Panc1 (cell line): ENCODE data around the gene PHC2. TPM values are rescaled to one million over a fixed set of nuclear protein-coding genes. Genes with fewer than 3 reads are reported as not detected.

Experiments
- ATAC-seq: fragments of 200-7000 bp; cut with Tn5 transposase; 2 replicates; pipeline ENCODE4 v1.9.1; 2020; ENCODE audit warnings: mild to moderate bottlenecking, moderate library complexity
- BruUV-seq: library from RNA; stranded (reverse); fragments of 400-500 nt; replicated peaks from 2 replicates; lab custom pipeline; 2021; lab: Mats Ljungman, UMichigan
- CTCF ChIA-PET: fragments of 300-600 bp; sonication (Branson Sonifier 250); formaldehyde crosslinking; loops from one replicate; lab custom pipeline; 2022; ENCODE audit warnings: antibody characterized with exemption; lab: Charles Lee
- POLR2A ChIA-PET: fragments of 300-600 bp; sonication (Branson Sonifier 250); formaldehyde crosslinking; loops from one replicate; lab custom pipeline; 2022; ENCODE audit warnings: antibody characterized with exemption; lab: Charles Lee
- DNase-seq: peaks from one replicate; pipeline ENCODE4 v3.0.0-alpha.2; 2010; ENCODE audit warnings: low read depth, low spot score
- H3K27ac ChIP-seq: 2 replicates; pipeline ENCODE4 v1.5.1; 2011; ENCODE audit warnings: mild to moderate bottlenecking, low read length, inconsistent platforms
- H3K27me3 ChIP-seq: fragments of 200-500 bp; sonication (Bioruptor generic); 2 replicates; pipeline ENCODE4 v1.6.0; 2014; ENCODE audit warnings: low read length, inconsistent platforms; ENCODE audit not compliant: control insufficient read depth, insufficient read depth
- H3K36me3 ChIP-seq: fragments of 200-500 bp; sonication (Bioruptor generic); 2 replicates; pipeline ENCODE4 v1.5.1; 2014; ENCODE audit warnings: inconsistent platforms, mild to moderate bottlenecking, low read length, moderate library complexity; ENCODE audit not compliant: control insufficient read depth, insufficient read depth
- H3K4me1 ChIP-seq: 2 replicates; pipeline ENCODE4 v1.5.1; 2011; ENCODE audit warnings: inconsistent platforms, mild to moderate bottlenecking, low read length, moderate library complexity; ENCODE audit not compliant: control insufficient read depth, insufficient read depth
- H3K4me3 ChIP-seq, 2 experiments: 2 replicates each; pipeline ENCODE4 v1.5.1; 2011 to 2012; ENCODE audit warnings: low read depth in 2 of 2, low read length in 2 of 2, mild to moderate bottlenecking in 2 of 2, inconsistent platforms in 1 of 2, moderate library complexity in 1 of 2
- H3K9me3 ChIP-seq: fragments of 200-500 bp; sonication (Bioruptor generic); 2 replicates; pipeline ENCODE4 v1.5.1; 2014; ENCODE audit warnings: low read depth, mild to moderate bottlenecking, inconsistent platforms, low read length, moderate library complexity; ENCODE audit not compliant: control insufficient read depth, insufficient read depth
- CTCF ChIP-seq: fragments of 450-650 bp; IDR thresholded peaks from 2 replicates; pipeline ENCODE4 v1.5.1; 2017; ENCODE audit warnings: mild to moderate bottlenecking
- POLR2AphosphoS5 ChIP-seq: IDR thresholded peaks from 2 replicates; pipeline ENCODE4 v1.6.1; 2012; ENCODE audit warnings: mild to moderate bottlenecking, low read depth, low read length, moderate library complexity
- SIN3A ChIP-seq: IDR thresholded peaks from 2 replicates; pipeline ENCODE4 v1.6.1; 2012; ENCODE audit warnings: low read depth, mild to moderate bottlenecking, low read length, moderate library complexity, borderline replicate concordance; ENCODE audit not compliant: insufficient read depth
- TCF7L2 ChIP-seq: IDR thresholded peaks from 2 replicates; pipeline ENCODE4 v1.6.1; 2011; ENCODE audit warnings: mild to moderate bottlenecking, low read depth, low read length, inconsistent platforms
- in situ Hi-C: cut with HindIII; loops from 2 replicates; pipeline ENCODE4 v1.10.0; 2016; ENCODE audit warnings: low sequenced_read_pairs, low pct_unique_long_range_greater_than_20kb
- intact Hi-C: fragments of 100-400 bp; cut with micrococcal nuclease; formaldehyde crosslinking; loops from one replicate; pipeline ENCODE4 v1.10.0; 2022; ENCODE audit not compliant: unreplicated experiment
- total RNA-seq: library from RNA; stranded (reverse); gene quantifications from one replicate; pipeline ENCODE4 v1.2.1, GENCODE V29; 2021; ENCODE audit not compliant: unreplicated experiment
- TF ChIP-seq, protein P1 (sequence below), 2 experiments: IDR thresholded peaks; 2 replicates each; pipeline ENCODE4 v1.6.1; 2011 to 2012; ENCODE audit warnings: low read depth in 2 of 2, control low read depth in 1 of 2, low read length in 1 of 2, mild to moderate bottlenecking in 1 of 2, moderate library complexity in 1 of 2; ENCODE audit not compliant: insufficient read depth in 1 of 2

The PHC2 gene
- total RNA-seq, 1 experiment from 2014 or later: 122 TPM

DNA sequence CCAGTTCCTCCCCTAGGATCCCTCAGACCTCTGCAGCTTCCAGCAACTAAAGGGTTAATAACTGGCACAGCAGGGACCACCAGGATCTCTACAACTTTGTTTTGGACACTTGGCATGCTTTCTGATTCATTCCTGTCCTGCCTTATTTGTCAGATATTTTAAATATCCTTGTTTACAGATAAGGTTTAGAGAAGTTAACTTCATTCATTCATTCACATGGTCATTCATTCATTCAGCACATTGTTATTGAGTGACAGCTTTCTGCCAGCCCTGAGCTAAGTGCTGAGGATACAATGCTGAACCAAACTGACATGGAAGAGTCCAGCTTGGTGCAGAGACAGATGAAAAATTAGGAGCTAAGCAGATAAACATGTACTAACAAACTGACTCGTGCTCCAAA is 8.8 kb upstream of the PHC2 start:
- POLR2A ChIA-PET: no interaction called here
- CTCF ChIA-PET: no interaction called here
- ATAC-seq: no peak
- no peaks in the 10 kb centered on the region for H3K9me3 ChIP-seq
- H3K4me3 ChIP-seq: no peak overlapping the region
- no peaks in the 10 kb centered on the region for H3K27me3 ChIP-seq
- TF ChIP-seq SIN3A (no peak), CTCF (no peak), TCF7L2 (no peak), POLR2AphosphoS5 (no peak)
- TF ChIP-seq, protein P1, sequence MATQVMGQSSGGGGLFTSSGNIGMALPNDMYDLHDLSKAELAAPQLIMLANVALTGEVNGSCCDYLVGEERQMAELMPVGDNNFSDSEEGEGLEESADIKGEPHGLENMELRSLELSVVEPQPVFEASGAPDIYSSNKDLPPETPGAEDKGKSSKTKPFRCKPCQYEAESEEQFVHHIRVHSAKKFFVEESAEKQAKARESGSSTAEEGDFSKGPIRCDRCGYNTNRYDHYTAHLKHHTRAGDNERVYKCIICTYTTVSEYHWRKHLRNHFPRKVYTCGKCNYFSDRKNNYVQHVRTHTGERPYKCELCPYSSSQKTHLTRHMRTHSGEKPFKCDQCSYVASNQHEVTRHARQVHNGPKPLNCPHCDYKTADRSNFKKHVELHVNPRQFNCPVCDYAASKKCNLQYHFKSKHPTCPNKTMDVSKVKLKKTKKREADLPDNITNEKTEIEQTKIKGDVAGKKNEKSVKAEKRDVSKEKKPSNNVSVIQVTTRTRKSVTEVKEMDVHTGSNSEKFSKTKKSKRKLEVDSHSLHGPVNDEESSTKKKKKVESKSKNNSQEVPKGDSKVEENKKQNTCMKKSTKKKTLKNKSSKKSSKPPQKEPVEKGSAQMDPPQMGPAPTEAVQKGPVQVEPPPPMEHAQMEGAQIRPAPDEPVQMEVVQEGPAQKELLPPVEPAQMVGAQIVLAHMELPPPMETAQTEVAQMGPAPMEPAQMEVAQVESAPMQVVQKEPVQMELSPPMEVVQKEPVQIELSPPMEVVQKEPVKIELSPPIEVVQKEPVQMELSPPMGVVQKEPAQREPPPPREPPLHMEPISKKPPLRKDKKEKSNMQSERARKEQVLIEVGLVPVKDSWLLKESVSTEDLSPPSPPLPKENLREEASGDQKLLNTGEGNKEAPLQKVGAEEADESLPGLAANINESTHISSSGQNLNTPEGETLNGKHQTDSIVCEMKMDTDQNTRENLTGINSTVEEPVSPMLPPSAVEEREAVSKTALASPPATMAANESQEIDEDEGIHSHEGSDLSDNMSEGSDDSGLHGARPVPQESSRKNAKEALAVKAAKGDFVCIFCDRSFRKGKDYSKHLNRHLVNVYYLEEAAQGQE (IDR thresholded peaks at IDR 0.05; ENCODE audit: insufficient read depth in 1 of 2, low read depth in 2 of 2, low read length in 1 of 2): no peak
- intact Hi-C loops (no loop called here), in situ Hi-C loops (no loop called here)
- H3K27ac ChIP-seq: no peak overlapping the region
- no peaks in the 10 kb centered on the region for H3K36me3 ChIP-seq
- H3K4me1 ChIP-seq: no peaks in the 10 kb centered on the region
- no peak for DNase-seq
- no TSS peak for BruUV-seq

GRCh38 chr1:33438364-33439160 is 7.7 kb upstream of the PHC2 start:
- intact Hi-C loops (no loop called here), in situ Hi-C loops (no loop called here)
- no peak for DNase-seq
- Histone ChIP-seq H3K27ac (no peak overlapping the region), H3K9me3 (no peaks in the 10 kb centered on the region), H3K36me3 (no peaks in the 10 kb centered on the region), H3K27me3 (no peaks in the 10 kb centered on the region), H3K4me1 (no peaks in the 10 kb centered on the region), H3K4me3 (no peak overlapping the region)
- ChIA-PET CTCF (no interaction called here), POLR2A (no interaction called here)
- ATAC-seq: no peak
- no peak for TF ChIP-seq TCF7L2
- BruUV-seq: no TSS peak

DNA sequence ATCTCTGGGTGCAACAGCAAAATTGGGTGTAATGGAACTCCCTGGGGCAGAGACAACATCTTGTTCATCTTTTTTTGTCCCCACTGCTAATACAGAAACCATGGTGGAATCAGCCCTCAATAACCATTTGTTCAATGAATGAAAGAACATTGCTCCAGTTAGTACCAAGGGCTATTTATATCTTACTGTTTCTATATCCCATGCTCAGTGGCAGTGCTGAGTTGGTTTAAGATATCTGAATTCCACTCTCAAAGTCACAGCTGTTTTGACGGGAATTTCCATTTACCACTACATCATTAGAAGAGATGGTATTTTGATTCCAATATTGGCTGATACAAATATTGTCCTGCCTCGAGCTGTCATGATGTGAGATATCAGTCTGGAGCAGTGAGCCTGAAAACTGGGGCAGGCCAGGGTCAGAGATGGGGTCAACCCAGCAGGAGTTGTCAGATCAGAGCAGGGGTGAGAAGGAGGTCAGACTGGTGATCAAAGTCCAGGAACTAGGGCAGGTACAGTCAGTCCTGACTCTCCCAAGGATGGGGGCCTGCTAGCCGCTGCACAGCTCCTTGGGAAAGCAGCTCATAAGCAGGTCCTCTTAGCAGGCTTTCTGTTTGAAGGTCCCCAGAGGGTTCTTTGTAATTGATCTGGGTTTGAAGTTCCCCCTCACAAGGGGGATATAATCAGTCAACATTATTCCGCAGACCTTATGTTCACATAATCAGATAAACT is 5.8 kb upstream of the PHC2 start:
- Histone ChIP-seq H3K4me1 (no peaks in the 10 kb centered on the region), H3K9me3 (no peaks in the 10 kb centered on the region), H3K27me3 (no peaks in the 10 kb centered on the region), H3K27ac (no peak overlapping the region), H3K4me3 (no peak overlapping the region), H3K36me3 (no peaks in the 10 kb centered on the region)
- intact Hi-C loops (no loop called here), in situ Hi-C loops (no loop called here)
- no TSS peak for BruUV-seq
- ATAC-seq (no peak), DNase-seq (no peak)
- CTCF ChIA-PET: no interaction called here
- POLR2A ChIA-PET: no interaction called here
- TF ChIP-seq SIN3A (no peak), POLR2AphosphoS5 (no peak), TCF7L2 (no peak), CTCF (no peak)
- TF ChIP-seq, protein P1 (IDR thresholded peaks at IDR 0.05; ENCODE audit: insufficient read depth in 1 of 2, low read depth in 2 of 2, low read length in 1 of 2): no peak
